ENCODE measurements around the gene TRAK1.
"Not testable (repeated sequence)": the region's sequence is repeated elsewhere in the genome, so short reads cannot be mapped to it uniquely, and the experiment has no call there.

Gene TRAK1

GRCh38 chr3:42099020-42099765 lies 8.0 kb downstream of the TRAK1 start:
- DNase-seq, result no peak

DNA sequence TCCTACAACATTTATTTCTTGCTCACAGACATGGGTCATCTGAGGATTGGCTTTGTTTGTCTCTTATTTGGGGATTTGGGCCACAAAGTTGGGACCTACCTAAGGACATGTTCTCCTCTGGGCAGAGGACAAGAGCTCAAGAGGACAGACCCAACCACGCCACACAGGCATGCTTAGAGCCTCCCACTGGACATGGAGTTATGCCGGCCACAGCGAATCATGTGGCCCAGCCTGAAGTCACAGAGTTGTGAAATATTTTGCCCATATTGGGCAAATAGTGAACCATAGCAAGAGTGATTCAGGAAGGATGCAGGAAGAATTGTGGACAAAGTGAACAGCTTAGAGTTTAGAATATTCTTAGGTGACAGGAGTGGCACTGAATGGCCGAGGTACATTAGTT lies 9.9 kb downstream of the TRAK1 start:
- DNase-seq, result no peak

GRCh38 chr3:42101481-42101880 lies 10.3 kb downstream of the TRAK1 start:
- DNase-seq, result no peak

DNA sequence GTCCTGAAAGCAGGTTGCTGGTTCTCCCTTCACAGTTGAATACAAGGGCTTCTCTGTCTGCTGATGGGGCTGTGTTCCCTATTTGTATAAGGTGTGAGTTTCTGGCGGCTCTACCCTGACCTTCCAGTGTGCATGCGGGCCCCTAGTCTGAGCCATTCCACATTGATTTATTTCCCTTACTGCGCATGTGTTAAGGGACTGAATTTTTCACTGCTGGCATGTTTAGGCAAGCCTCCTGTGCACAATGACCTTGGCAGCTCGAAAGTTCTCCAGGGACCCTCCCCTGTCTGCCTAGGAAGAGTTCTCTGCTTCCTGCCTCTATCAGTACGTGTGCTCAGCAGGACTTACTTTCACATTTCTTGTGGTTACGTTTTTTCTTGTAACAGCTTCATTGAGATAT lies 11.4 kb downstream of the TRAK1 start:
- DNase-seq, result no peak

DNA sequence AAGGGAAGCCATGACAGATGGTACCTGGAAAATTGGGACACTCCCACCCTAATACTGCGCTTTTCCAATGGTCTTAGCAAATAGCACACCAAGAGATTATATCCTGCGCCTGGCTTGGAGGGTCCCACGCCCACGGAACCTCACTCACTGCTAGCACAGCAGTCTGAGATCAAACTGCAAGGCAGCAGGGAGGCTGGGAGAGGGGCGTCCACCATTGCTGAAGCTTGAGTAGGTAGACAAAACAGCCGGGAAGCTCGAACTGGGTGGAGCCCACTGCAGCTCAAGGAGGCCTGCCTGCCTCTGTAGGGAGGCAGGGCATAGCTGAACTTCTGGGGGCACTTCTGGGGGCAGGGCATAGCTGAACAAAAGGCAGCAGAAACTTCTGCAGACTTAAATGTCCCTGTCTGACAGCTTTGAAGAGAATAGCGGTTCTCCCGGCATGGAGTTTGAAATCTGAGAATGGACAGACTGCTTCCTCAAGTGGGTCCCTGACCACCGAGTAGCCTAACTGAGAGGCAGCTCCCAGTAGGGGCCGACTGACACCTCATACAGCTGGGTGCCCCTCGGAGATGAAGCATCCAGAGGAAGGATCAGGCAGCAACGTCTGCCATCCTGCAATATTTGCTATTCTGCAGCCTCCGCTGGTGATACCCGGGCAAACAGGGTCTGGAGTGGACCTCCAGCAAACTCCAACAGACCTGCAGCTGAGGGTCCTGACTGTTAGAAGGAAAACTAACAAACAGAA lies 12.9 kb downstream of the TRAK1 start:
- not testable (repeated sequence) for DNase-seq

GRCh38 chr3:42105994-42106393 lies 14.8 kb downstream of the TRAK1 start:
- not testable (repeated sequence) for DNase-seq

DNA sequence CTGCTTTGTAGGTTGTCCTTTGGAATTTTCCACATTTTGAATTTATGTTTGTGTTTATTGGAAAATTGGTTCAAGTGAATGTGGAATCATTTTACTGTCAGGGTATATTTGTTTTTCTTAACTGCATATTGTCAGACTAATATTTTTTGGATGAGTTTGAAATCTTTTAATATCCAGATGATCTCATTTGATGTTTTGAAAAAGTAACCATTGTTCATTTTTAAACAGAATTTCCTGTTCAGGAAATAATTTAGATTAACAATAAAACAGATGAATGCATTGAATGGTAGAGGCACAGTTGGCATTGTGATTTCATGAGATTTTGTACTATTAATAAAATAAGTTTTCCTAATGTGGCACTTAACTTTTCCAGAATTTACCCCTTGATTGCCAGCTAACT lies 15.5 kb downstream of the TRAK1 start:
- no peak for DNase-seq

DNA sequence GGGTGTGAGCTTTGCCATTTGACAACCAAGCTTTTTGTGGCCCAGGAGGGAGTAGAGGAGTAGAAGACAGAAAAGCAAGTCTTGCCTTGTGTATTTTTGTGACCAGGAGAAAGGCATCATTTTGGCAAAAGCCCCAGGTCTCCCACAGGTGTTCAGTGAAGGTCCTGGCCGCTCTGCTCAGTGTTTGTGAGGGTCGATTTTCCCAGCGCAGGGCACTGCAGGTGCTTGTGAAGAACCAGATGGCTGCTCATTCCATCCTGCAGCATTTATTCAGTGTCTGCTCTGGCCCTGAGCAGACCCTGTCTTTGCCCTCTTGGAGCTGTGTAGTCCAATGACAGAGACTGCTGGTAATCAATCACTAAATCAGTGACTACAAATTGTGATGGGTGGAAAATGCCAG lies 19.5 kb downstream of the TRAK1 start:
- DNase-seq, result no peak

GRCh38 chr3:42114130-42114725 lies 23.1 kb downstream of the TRAK1 start:
- DNase-seq, result no peak

GRCh38 chr3:42115215-42115614 lies 24.1 kb downstream of the TRAK1 start:
- DNase-seq, result no peak

- no peak for DNase-seq
Observed at GRCh38 chr3:42115946-42116345, 24.8 kb downstream of the TRAK1 start.

DNA sequence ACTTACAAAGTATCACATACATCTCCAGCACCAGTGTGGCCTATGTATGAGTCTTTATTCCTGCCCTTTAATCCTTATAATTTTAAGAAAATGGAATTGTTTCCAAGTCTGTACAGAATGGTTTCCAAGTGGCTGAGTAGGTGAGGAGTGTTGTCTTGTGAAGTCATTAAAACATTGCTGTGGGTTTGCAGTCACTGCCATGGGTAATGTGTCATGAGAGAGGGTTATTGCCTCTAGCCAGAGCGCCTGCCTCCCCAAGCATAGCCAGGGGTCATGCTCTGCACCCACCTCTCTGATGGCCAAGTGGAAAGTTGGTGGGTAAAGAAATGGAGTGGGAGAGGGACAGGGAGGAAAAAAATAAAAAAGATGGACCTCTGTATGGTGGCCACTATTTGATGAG lies 25.3 kb downstream of the TRAK1 start:
- DNase-seq, result no peak

GRCh38 chr3:42117175-42118008 lies 26.2 kb downstream of the TRAK1 start:
- DNase-seq, result no peak

GRCh38 chr3:42118762-42119361 lies 27.7 kb downstream of the TRAK1 start:
- DNase-seq, result no peak

DNA sequence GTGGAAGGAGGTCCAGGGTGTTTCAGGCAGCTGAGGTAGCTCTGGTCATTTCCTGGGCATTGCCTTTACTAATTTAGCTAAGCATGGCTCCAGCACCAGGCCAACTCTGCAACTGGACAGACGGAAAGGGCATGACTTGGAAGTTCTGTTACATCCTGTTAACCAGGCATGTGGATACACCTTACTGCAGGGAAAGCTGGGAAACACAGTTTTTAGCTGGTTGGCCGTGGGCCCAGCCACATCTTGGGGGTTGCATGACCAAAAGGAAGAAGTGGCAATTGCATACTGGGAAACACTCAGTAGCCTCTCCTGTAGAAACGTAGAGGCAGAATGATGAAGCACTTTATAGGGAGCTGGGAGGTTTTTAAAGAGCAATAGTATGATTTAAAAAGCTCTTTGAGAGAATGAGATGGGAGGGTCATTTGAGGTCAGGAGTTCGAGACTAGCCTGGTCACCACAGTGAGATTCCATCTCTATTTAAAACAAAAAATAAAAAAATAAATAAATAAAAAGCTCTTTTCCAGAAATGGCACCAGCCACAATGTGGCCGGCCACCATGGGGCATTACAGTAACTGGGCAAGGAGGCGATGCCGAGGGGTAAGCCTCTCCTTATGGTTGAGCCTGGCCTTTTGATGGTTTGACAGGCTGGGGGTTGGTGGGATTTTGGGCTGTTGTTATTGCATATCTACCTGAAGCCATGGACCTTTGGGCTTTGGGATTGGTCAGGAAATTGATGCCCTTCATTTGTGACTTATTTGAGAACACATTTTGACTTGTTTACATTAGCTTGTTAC lies 28.6 kb downstream of the TRAK1 start:
- no peak for DNase-seq

GRCh38 chr3:42120866-42121265 lies 29.7 kb downstream of the TRAK1 start:
- no peak for DNase-seq

GRCh38 chr3:42122261-42123011 lies 31.3 kb downstream of the TRAK1 start:
- no peak for DNase-seq

DNA sequence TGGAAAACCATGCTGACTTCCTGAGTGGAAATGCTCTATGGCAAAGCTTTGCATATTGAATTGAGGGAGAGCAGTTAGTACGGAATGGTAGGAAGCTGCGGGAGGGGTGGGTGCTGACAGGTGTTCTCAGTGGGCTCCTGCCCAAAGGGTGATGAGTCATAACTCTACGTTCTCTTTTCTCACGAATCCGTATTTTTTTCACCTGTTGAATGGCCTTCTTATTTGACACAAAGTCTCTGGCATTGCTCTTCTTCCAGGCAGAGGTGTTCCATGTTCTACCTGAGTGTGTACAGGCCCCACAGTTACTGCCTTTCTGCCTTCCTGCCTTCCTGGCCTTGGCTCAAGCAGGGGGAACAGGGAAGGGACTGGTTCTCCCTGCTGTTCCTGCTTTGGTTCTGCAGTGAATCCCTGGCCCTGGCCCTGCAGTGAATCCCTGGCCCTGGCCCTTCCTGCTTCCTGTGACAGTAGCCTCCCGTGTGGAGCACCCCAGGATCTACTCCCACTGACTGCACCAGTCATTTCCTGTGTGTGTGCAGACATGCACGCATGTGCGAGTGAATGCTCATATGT lies 31.9 kb downstream of the TRAK1 start:
- DNase-seq, result no peak

DNA sequence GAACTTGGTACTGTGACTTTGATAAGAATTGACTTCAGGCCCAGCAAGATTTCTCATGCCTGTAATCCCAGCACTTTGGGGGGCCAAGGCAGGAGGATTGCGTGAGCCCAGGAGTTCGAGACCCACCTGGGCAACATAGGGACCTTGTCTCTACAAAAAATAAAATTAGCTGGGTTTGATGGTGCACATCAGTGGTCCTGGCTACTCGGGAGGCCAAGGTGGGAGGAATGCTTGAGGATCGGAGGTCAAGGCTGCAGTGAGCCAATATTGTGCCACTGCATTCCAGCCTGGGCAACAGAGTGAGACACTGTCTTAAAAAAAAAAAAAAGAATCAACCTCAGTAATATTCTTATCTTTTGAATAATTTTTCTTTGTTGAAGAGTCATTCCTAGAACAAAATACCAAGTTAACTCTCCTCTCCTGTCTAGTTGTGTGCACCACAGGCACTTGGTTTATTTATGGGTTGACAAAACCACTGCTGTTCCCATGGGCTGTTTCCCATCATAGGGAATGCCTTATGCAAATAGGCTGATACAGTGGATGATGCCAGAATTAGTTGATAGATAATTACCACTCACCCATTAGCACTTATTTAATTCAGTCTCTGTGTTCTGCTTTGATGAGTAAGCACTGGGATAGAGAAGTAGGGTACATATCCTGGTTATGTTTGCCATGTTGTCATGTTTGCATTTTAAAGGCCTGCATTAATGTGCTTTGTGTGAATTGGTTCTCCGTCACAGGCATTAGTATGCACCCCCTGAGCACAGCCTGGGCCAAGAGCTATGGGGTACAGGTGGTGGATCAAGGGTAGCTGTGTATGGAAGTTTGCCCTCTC lies 32.9 kb downstream of the TRAK1 start:
- DNase-seq, result no peak

DNA sequence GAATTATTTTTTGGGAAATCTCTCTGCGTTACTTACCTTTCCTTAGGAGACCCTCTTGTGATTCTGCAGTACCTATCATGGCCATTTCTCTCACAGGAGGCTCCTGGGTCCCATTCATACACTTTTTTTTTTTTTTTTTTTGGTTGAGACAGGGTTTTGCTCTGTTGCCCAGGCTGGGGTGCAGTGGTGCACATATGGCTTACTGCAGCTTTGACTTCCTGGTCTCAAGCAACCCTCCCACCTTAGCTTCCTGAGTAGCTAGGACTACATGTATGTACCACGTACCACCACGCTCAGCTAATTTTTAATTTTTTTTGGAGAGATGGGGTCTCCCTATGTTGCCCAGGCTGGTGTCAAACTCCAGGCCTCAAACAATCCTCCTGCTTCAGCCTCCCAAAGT lies 36.1 kb downstream of the TRAK1 start:
- DNase-seq, result no peak

All from NCI-H510A (cell line).